AG09319 (cell line): ENCODE results near the gene HSF4.

ENCODE experiments used
- DNase-seq: peaks from one replicate; pipeline ENCODE4 v3.0.0-alpha.2; 2010; ENCODE audit warnings: low read depth; ENCODE audit errors: extremely low read depth
- TF ChIP-seq, protein P1 (sequence below): IDR thresholded peaks from 2 replicates; pipeline ENCODE4 v1.5.1; 2011; ENCODE audit warnings: low read depth, mild to moderate bottlenecking, inconsistent platforms, low read length, moderate library complexity

The HSF4 gene

GRCh38 chr16:67128887-67129286 is 35.7 kb upstream of the HSF4 start:
- TF ChIP-seq, protein P1, sequence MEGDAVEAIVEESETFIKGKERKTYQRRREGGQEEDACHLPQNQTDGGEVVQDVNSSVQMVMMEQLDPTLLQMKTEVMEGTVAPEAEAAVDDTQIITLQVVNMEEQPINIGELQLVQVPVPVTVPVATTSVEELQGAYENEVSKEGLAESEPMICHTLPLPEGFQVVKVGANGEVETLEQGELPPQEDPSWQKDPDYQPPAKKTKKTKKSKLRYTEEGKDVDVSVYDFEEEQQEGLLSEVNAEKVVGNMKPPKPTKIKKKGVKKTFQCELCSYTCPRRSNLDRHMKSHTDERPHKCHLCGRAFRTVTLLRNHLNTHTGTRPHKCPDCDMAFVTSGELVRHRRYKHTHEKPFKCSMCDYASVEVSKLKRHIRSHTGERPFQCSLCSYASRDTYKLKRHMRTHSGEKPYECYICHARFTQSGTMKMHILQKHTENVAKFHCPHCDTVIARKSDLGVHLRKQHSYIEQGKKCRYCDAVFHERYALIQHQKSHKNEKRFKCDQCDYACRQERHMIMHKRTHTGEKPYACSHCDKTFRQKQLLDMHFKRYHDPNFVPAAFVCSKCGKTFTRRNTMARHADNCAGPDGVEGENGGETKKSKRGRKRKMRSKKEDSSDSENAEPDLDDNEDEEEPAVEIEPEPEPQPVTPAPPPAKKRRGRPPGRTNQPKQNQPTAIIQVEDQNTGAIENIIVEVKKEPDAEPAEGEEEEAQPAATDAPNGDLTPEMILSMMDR = no peak
- DNase-seq = no peak

DNA sequence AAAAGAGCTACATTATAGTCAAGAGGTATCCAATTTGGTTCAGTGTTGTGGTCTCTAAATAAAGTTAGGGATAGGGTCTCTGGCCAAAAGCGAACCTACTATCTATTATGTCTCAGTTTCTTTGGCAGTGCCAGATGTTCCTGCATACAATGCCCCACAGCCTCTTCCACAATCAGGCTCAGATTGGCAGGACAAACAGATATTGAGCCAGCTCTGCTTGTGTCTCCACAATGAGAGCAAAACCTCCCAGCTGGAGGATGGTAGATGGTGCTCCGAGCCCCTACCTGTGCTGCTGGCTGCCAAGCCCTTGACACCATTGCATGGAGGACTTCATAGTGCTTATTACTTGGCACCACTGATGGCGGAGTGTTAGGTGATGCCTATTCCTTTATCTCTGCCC is 35.1 kb upstream of the HSF4 start:
- TF ChIP-seq, protein P1 = no peak
- DNase-seq = no peak

DNA sequence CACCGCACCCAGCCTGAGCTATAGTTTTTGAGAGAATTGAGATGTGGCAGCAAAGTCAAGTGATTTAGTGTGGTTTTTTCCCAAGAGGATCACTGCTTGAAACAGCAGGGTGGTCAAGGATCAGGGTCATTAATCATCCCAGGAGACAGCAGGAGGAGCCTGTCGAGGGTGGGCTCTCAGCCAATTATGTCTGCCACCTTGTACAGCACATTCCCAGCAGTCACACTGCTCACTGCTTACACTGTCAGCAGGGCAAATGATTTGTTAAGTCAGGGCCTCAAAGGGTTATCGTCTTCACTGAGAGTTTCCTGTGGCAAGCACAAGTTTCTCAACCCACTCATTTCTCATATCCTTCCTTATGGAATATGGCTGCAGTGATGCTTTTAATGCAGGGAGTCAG is 26.9 kb upstream of the HSF4 start:
- TF ChIP-seq, protein P1 = no peak
- no peak for DNase-seq

DNA sequence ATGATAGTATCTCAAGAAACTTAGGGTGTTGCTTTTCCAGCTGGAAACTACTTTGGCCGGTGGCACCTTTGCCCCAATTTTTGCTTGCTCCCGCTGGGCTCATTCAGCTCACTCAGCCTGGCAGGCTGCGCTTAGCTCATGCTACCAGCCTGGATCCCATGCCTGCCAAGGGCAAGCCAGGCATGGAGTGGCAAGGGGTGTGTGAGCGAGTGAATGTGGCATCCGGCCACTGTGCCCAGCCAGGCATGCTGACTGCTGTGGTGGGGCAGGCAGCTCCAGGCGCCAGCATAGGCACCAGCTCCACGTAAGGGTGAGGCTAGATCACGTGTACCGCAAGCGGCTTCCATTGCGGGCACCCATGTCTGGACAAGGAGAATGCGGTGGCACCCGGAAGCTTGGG is 23.2 kb upstream of the HSF4 start:
- TF ChIP-seq, protein P1 = no peak
- DNase-seq = no peak

- TF ChIP-seq, protein P1 = no peak
- DNase-seq = no peak
These were observed 22.2 kb upstream of the HSF4 start for GRCh38 chr16:67142342-67142741.

- no peak for DNase-seq
- TF ChIP-seq, protein P1 = no peak
These were observed 19.6 kb upstream of the HSF4 start for GRCh38 chr16:67144943-67145342.

GRCh38 chr16:67145746-67146145 is 18.8 kb upstream of the HSF4 start:
- TF ChIP-seq, protein P1 = no peak
- no peak for DNase-seq
